Mucosa of descending colon (tissue), 3 donors: ENCODE measurements around the gene NEFH. TPM values are rescaled to one million over a fixed set of nuclear protein-coding genes. Genes with fewer than 3 reads are reported as not detected.

Experiments
- ATAC-seq: fragments of 200-7000 bp; cut with Tn5 transposase; one replicate; pipeline ENCODE4 v1.9.1; 2020; ENCODE audit warnings: mild to moderate bottlenecking, moderate library complexity
- DNase-seq, 3 donors: peaks; one replicate each; pipeline ENCODE4 v3.0.0-alpha.2; 2020
- H3K36me3 ChIP-seq: fragments of 200-600 bp; one replicate; pipeline ENCODE4 v1.8.0; 2021; ENCODE audit warnings: low read depth, mild to moderate bottlenecking
- H3K4me1 ChIP-seq: fragments of 200-600 bp; one replicate; pipeline ENCODE4 v1.8.0; 2021; ENCODE audit warnings: low read depth, mild to moderate bottlenecking
- H3K4me3 ChIP-seq: fragments of 200-600 bp; one replicate; pipeline ENCODE4 v1.8.0; 2021; ENCODE audit warnings: mild to moderate bottlenecking
- H3K9me3 ChIP-seq: fragments of 200-600 bp; one replicate; pipeline ENCODE4 v1.8.0; 2021; ENCODE audit warnings: mild to moderate bottlenecking
- intact Hi-C, 2 donors: fragments of 100-400 bp; cut with DNase I in 1 of 2; cut with micrococcal nuclease in 1 of 2; formaldehyde crosslinking; loops; one replicate each; pipeline versions ENCODE4 v1.11.0 to v1.11.1; 2022; cut with DNase I, micrococcal nuclease
- total RNA-seq, 3 donors: library from RNA; stranded (reverse); fragmentation: NEBNext Ultra II Directional in 2 of 3; extraction: Animal tissue kit (Norgen Biotek cat#: 25700) in 2 of 3; gene quantifications; one replicate each; pipeline versions ENCODE4 v1.2.1 to v1.2.4, GENCODE V29; 2021 to 2023
- TF ChIP-seq, protein P1 (sequence below): fragments of 200-600 bp; IDR thresholded peaks from one replicate; pipeline ENCODE4 v1.8.0; 2022; ENCODE audit warnings: antibody characterized with exemption, mild to moderate bottlenecking
- donor health status: DM: no; HTN: no; CAD: no; lungs with moderate emphysema.
- donor health status: DM: no; HTN: no; CAD: no.
- donor health status: DM: no; HTN: yes; CAD: no.

Gene NEFH
- total RNA-seq, 3 donors from 2014 or later = 0.19 to 2.3 (median 0.23) TPM

DNA sequence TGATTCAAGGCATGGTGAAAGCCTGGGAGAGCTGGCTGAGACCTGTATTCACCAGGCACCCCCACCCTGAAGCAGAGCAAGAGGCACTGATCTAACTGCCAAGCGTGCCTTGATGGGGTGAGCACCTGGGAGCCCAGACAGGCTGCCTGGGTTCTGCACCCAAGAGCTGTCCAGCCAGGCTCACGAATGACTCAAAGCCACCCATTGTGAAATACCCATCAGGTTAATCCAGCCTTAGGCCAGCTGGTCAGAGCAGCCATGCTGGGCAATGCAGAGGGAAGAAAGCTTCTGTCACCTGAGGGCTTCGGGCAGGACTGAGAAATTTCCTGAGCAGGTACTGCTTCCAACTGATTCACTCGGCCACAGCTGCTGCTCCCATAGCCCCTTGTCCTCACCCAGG lies 51.4 kb downstream of the NEFH start:
- peaks cover 13% of the 10 kb centered on the region for H3K36me3 ChIP-seq
- H3K4me1 ChIP-seq = no peaks in the 10 kb centered on the region
- TF ChIP-seq, protein P1, sequence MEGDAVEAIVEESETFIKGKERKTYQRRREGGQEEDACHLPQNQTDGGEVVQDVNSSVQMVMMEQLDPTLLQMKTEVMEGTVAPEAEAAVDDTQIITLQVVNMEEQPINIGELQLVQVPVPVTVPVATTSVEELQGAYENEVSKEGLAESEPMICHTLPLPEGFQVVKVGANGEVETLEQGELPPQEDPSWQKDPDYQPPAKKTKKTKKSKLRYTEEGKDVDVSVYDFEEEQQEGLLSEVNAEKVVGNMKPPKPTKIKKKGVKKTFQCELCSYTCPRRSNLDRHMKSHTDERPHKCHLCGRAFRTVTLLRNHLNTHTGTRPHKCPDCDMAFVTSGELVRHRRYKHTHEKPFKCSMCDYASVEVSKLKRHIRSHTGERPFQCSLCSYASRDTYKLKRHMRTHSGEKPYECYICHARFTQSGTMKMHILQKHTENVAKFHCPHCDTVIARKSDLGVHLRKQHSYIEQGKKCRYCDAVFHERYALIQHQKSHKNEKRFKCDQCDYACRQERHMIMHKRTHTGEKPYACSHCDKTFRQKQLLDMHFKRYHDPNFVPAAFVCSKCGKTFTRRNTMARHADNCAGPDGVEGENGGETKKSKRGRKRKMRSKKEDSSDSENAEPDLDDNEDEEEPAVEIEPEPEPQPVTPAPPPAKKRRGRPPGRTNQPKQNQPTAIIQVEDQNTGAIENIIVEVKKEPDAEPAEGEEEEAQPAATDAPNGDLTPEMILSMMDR = no peak
- no peak overlapping the region for H3K4me3 ChIP-seq
- DNase-seq (no peak), ATAC-seq (no peak)
- H3K9me3 ChIP-seq = no peaks in the 10 kb centered on the region
- intact Hi-C loops = no loop called here

DNA sequence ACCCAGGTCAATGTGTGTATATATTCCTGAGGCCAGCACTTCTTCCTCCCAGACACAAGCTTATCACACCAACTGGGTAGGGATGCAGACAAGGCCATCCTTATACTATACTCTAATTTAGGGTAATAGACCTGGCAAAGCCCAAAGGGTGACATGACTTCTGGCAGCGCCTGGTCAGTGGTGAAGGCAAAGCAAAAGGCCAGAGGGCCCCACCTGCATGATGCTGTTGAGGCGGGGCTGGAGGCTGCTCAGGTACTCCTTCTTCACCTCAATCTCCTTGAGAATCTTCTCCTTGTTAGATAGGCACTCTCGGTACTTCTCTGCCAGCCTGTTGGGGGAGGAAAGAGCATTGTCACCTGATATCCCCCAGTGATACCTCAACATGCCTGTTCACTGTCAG lies 56.4 kb downstream of the NEFH start:
- ATAC-seq = no peak
- no peak overlapping the region for H3K4me3 ChIP-seq
- no peaks in the 10 kb centered on the region for H3K4me1 ChIP-seq
- DNase-seq = no peak
- TF ChIP-seq, protein P1 = no peak
- peaks cover 11% of the 10 kb centered on the region for H3K36me3 ChIP-seq
- intact Hi-C loops = no loop called here
- no peaks in the 10 kb centered on the region for H3K9me3 ChIP-seq

DNA sequence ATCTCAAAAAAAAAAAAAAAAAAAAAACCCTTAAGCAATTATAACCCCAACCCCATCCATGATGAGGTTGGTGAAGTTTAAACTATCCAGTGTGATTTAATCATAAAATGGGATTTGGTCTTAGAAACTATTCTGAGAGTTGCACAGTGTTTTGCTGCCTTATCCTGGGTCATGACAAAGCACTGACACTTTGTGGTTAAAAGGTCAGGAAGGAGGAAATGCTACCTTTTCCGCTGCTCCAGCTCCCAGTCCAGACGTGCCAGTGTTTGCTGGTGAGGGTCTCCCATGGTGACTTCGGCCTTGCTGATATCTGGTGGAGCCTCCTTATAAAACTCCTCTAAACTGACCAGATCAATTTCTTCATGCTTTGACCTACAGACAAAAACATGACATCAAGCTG lies 59.1 kb downstream of the NEFH start:
- H3K9me3 ChIP-seq = no peaks in the 10 kb centered on the region
- ATAC-seq (no peak), DNase-seq (no peak)
- no peak overlapping the region for H3K4me3 ChIP-seq
- intact Hi-C loops = no loop called here
- TF ChIP-seq, protein P1 = no peak
- H3K4me1 ChIP-seq = no peaks in the 10 kb centered on the region
- peaks cover under 1% of the 10 kb centered on the region for H3K36me3 ChIP-seq

Other genes with a start within 250 kb of the NEFH start
- 10 to 100 TPM; 13.3 to 26.1 (median 19.1) TPM for gene RHBDD3, start 212.2 kb upstream of the NEFH start, total RNA-seq
- gene EWSR1, start 211.9 kb upstream of the NEFH start, total RNA-seq = 100 to 1,000 TPM; 176 to 227 (median 179) TPM
- 10 to 100 TPM; 19.7 to 34.7 (median 24.7) TPM for gene GAS2L1, start 173.6 kb upstream of the NEFH start, total RNA-seq
- gene RASL10A, start 164.5 kb upstream of the NEFH start, total RNA-seq = 1 to 10 TPM; 1.1 to 2.3 (median 1.4) TPM
- gene AP1B1, start 91.6 kb upstream of the NEFH start, total RNA-seq = 100 to 1,000 TPM in 1 of 3 donors, 10 to 100 TPM in 2; 74.4 to 105 (median 88.8) TPM
- gene RFPL1, start 41.6 kb upstream of the NEFH start, total RNA-seq = not detected
- 10 to 100 TPM; 26.6 to 70.5 (median 27.3) TPM for gene THOC5, start 73.5 kb downstream of the NEFH start, total RNA-seq
- 10 to 100 TPM; 22.1 to 56.5 (median 42.8) TPM for gene NIPSNAP1, start 100.9 kb downstream of the NEFH start, total RNA-seq
- 10 to 100 TPM; 32.3 to 45.2 (median 43.1) TPM for gene NF2, start 123.4 kb downstream of the NEFH start, total RNA-seq
- under 1 TPM in 2 of 3 donors, not detected in 1; 0.19 to 0.41 TPM for gene CABP7, start 239.8 kb downstream of the NEFH start, total RNA-seq